NOMO-1 (cell line): ENCODE measurements around the gene LEMD1.

Experiments
- DNase-seq, 2 experiments: peaks; one replicate each; lab custom pipeline; 2025; ENCODE audit not compliant: unreplicated experiment in 2 of 2; lab: John Stamatoyannopoulos, UW

The LEMD1 gene

GRCh38 chr1:205357567-205357966 is 64.3 kb downstream of the LEMD1 start:
- DNase-seq, result no peak

- no peak for DNase-seq
Observed at GRCh38 chr1:205356440-205357139, 65.3 kb downstream of the LEMD1 start, which contains the start of gene KLHDC8A. KLHDC8A (minus strand) TSS chr1:205356922; CDS start chr1:205343604, 13,318 bp downstream.

GRCh38 chr1:205355075-205355453 is 66.8 kb downstream of the LEMD1 start:
- no peak for DNase-seq

GRCh38 chr1:205354259-205355074 is 67.4 kb downstream of the LEMD1 start:
- peak; percentile 16 to 52 for DNase-seq

GRCh38 chr1:205353612-205354011 is 68.2 kb downstream of the LEMD1 start:
- DNase-seq, result no peak

- no peak for DNase-seq
Observed at GRCh38 chr1:205353191-205353590, 68.7 kb downstream of the LEMD1 start.

- no peak for DNase-seq
Observed at GRCh38 chr1:205351984-205352713, 69.7 kb downstream of the LEMD1 start.

GRCh38 chr1:205350691-205351141 is 71.1 kb downstream of the LEMD1 start:
- no peak for DNase-seq

- no peak for DNase-seq
Observed at GRCh38 chr1:205350124-205350523, 71.7 kb downstream of the LEMD1 start.

GRCh38 chr1:205348554-205349487 is 73.0 kb downstream of the LEMD1 start:
- no peak for DNase-seq

- no peak for DNase-seq
Observed at GRCh38 chr1:205346956-205347574, 74.8 kb downstream of the LEMD1 start.

GRCh38 chr1:205345761-205346160 is 76.1 kb downstream of the LEMD1 start:
- DNase-seq, result no peak

- peak in 1 of 2 experiments; percentile 11 for DNase-seq
Observed at GRCh38 chr1:205344066-205344928, 77.6 kb downstream of the LEMD1 start.

GRCh38 chr1:205343431-205344065 is 78.3 kb downstream of the LEMD1 start:
- no peak for DNase-seq

GRCh38 chr1:205342986-205343385 is 78.9 kb downstream of the LEMD1 start:
- no peak for DNase-seq

- no peak for DNase-seq
Observed at GRCh38 chr1:205340676-205341075, 81.2 kb downstream of the LEMD1 start.

- no peak for DNase-seq
Observed at GRCh38 chr1:205339717-205340116, 82.1 kb downstream of the LEMD1 start.

GRCh38 chr1:205339197-205339702 is 82.6 kb downstream of the LEMD1 start:
- no peak for DNase-seq
